ENCODE data around the gene CTNND2. TPM values are rescaled to one million over a fixed set of nuclear protein-coding genes. Genes with fewer than 3 reads are reported as not detected.

Gene CTNND2
- total and polyA plus RNA-seq, 4 donors: 0.05 to 0.50 (median 0.27) TPM

- no peak overlapping the region for H3K27ac ChIP-seq (ENCODE audit: low read depth in 1 of 2, low read length in 2 of 2)
- no peaks in the 10 kb centered on the region for H3K27me3 ChIP-seq (ENCODE audit: control insufficient read depth in 4 of 4, insufficient read depth in 4 of 4, low read length in 3 of 4)
- H3K4me3 ChIP-seq (ENCODE audit: low read depth in 1 of 3, low read length in 3 of 3): no peak overlapping the region
- TF ChIP-seq TAF1 (conservative IDR thresholded peaks at IDR 0.05): no peak
- TF ChIP-seq NR2F2 (IDR thresholded peaks at IDR 0.05): no peak
- TF ChIP-seq CTCF (IDR thresholded peaks at IDR 0.05; ENCODE audit: low read depth, low read length, missing input control): no peak
- H3K36me3 ChIP-seq (ENCODE audit: control insufficient read depth in 4 of 4, insufficient read depth in 3 of 4, low read depth in 1 of 4, low read length in 3 of 4): no peaks in the 10 kb centered on the region
- H3K4me1 ChIP-seq (ENCODE audit: control insufficient read depth in 4 of 4, insufficient read depth in 4 of 4, low read length in 3 of 4): peaks cover 0 to 10% (median 7%) of the 10 kb centered on the region in 4 donors
- DNase-seq (ENCODE audit: low spot score): no peak
- no peak overlapping the region for H3K9ac ChIP-seq (ENCODE audit: low read depth in 1 of 2, low read length in 2 of 2)
- 92% methylated on average over 11 of the region's 11 CpGs for WGBS
- no peaks in the 10 kb centered on the region for H3K9me3 ChIP-seq (ENCODE audit: control insufficient read depth in 4 of 4, low read length in 3 of 4)
Measured at GRCh38 chr5:11273180-11273903, 630.9 kb downstream of the CTNND2 start.

GRCh38 chr5:11269515-11269914 is 634.7 kb downstream of the CTNND2 start:
- Histone ChIP-seq H3K9me3 (ENCODE audit: control insufficient read depth in 4 of 4, low read length in 3 of 4) (no peaks in the 10 kb centered on the region), H3K4me3 (ENCODE audit: low read depth in 1 of 3, low read length in 3 of 3) (no peak overlapping the region), H3K4me1 (ENCODE audit: control insufficient read depth in 4 of 4, insufficient read depth in 4 of 4, low read length in 3 of 4) (peaks cover 0 to 10% (median 7%) of the 10 kb centered on the region in 4 donors), H3K9ac (ENCODE audit: low read depth in 1 of 2, low read length in 2 of 2) (no peak overlapping the region), H3K36me3 (ENCODE audit: control insufficient read depth in 4 of 4, insufficient read depth in 3 of 4, low read depth in 1 of 4, low read length in 3 of 4) (no peaks in the 10 kb centered on the region), H3K27me3 (ENCODE audit: control insufficient read depth in 4 of 4, insufficient read depth in 4 of 4, low read length in 3 of 4) (no peaks in the 10 kb centered on the region), H3K27ac (ENCODE audit: low read depth in 1 of 2, low read length in 2 of 2) (no peak overlapping the region)
- no peak for TF ChIP-seq JUND (IDR thresholded peaks at IDR 0.05)
- peak; percentile 57 to 71 for TF ChIP-seq HNF4A (conservative IDR thresholded peaks at IDR 0.05)
- 74% methylated on average over 3 of the region's 3 CpGs for WGBS
- DNase-seq (ENCODE audit: low spot score): no peak

GRCh38 chr5:11268891-11269290 is 635.4 kb downstream of the CTNND2 start:
- Histone ChIP-seq H3K27me3 (ENCODE audit: control insufficient read depth in 4 of 4, insufficient read depth in 4 of 4, low read length in 3 of 4) (no peaks in the 10 kb centered on the region), H3K27ac (ENCODE audit: low read depth in 1 of 2, low read length in 2 of 2) (no peak overlapping the region), H3K4me1 (ENCODE audit: control insufficient read depth in 4 of 4, insufficient read depth in 4 of 4, low read length in 3 of 4) (peaks cover 0 to 10% (median 7%) of the 10 kb centered on the region in 4 donors), H3K9ac (ENCODE audit: low read depth in 1 of 2, low read length in 2 of 2) (no peak overlapping the region), H3K9me3 (ENCODE audit: control insufficient read depth in 4 of 4, low read length in 3 of 4) (no peaks in the 10 kb centered on the region), H3K36me3 (ENCODE audit: control insufficient read depth in 4 of 4, insufficient read depth in 3 of 4, low read depth in 1 of 4, low read length in 3 of 4) (no peaks in the 10 kb centered on the region), H3K4me3 (ENCODE audit: low read depth in 1 of 3, low read length in 3 of 3) (no peak overlapping the region)
- 72% methylated on average over 6 of the region's 6 CpGs for WGBS
- DNase-seq (ENCODE audit: low spot score): no peak
- TF ChIP-seq HNF4A (conservative IDR thresholded peaks at IDR 0.05): no peak
- TF ChIP-seq SP1 (IDR thresholded peaks at IDR 0.05): no peak
- no peak for TF ChIP-seq JUND (IDR thresholded peaks at IDR 0.05)
- no peak for TF ChIP-seq TAF1 (conservative IDR thresholded peaks at IDR 0.05)
- TF ChIP-seq ATF3 (IDR thresholded peaks at IDR 0.05): no peak
- TF ChIP-seq ZBTB33 (IDR thresholded peaks at IDR 0.05): no peak
- TF ChIP-seq HNF4G (IDR thresholded peaks at IDR 0.05): no peak
- no peak for TF ChIP-seq RXRA (IDR thresholded peaks at IDR 0.05)
- TF ChIP-seq NR2F2 (IDR thresholded peaks at IDR 0.05): no peak
- TF ChIP-seq GABPA (IDR thresholded peaks at IDR 0.05 in 1 of 2, conservative IDR thresholded peaks at IDR 0.05 in 1 of 2): no peak
- TF ChIP-seq MAX (IDR thresholded peaks at IDR 0.05): no peak
- no peak for TF ChIP-seq RAD21 (IDR thresholded peaks at IDR 0.05)
- TF ChIP-seq CTCF (IDR thresholded peaks at IDR 0.05; ENCODE audit: low read depth, low read length, missing input control): no peak
- TF ChIP-seq FOXA2 (IDR thresholded peaks at IDR 0.05): no peak
- no peak for TF ChIP-seq REST (IDR thresholded peaks at IDR 0.05)
- TF ChIP-seq EGR1 (IDR thresholded peaks at IDR 0.05; ENCODE audit: low read depth in 2 of 2): no peak
